HepG2 (cell line): ENCODE measurements around the gene DRC7. TPM values are rescaled to one million over a fixed set of nuclear protein-coding genes. Genes with fewer than 3 reads are reported as not detected.

Experiments used
- ADNP ChIP-seq: sonication (generic); formaldehyde crosslinking; IDR thresholded peaks from 2 replicates; pipeline ENCODE4 v1.4.0; 2020; ENCODE audit warnings: missing genetic modification reagents
- ARID3A ChIP-seq: IDR thresholded peaks from 2 replicates; pipeline ENCODE4 v1.6.1; 2012; ENCODE audit warnings: low read depth, low read length, improper control_type of control experiment
- ERF ChIP-seq: IDR thresholded peaks from 2 replicates; pipeline ENCODE4 v1.6.1; 2018; ENCODE audit warnings: missing biosample characterization, missing genetic modification reagents
- FOXC1 ChIP-seq: sonication (generic); formaldehyde crosslinking; IDR thresholded peaks from 2 replicates; pipeline ENCODE4 v1.8.0; 2022; ENCODE audit warnings: mild to moderate bottlenecking, missing genetic modification reagents, borderline replicate concordance
- GLI4 ChIP-seq: sonication (generic); formaldehyde crosslinking; IDR thresholded peaks from 2 replicates; pipeline ENCODE4 v1.5.1; 2020; ENCODE audit warnings: missing genetic modification reagents, mild to moderate bottlenecking, moderate library complexity, borderline replicate concordance
- HMG20B ChIP-seq: conservative IDR thresholded peaks from 2 replicates; pipeline ENCODE4 v1.6.1; 2016; ENCODE audit warnings: missing genetic modification reagents, missing compliant biosample characterization
- JDP2 ChIP-seq: sonication (generic); formaldehyde crosslinking; IDR thresholded peaks from 2 replicates; pipeline ENCODE4 v1.8.1; 2022; ENCODE audit warnings: missing genetic modification reagents, borderline replicate concordance
- MIER3 ChIP-seq: IDR thresholded peaks from 2 replicates; pipeline ENCODE4 v1.6.1; 2016; ENCODE audit warnings: missing compliant biosample characterization, borderline replicate concordance
- MLX ChIP-seq: IDR thresholded peaks from 2 replicates; pipeline ENCODE4 v1.6.1; 2016
- PPARG ChIP-seq: conservative IDR thresholded peaks from 2 replicates; pipeline ENCODE4 v1.6.1; 2016; ENCODE audit warnings: missing biosample characterization, missing genetic modification reagents
- RAD21 ChIP-seq: fragments of 450-650 bp; formaldehyde crosslinking; IDR thresholded peaks from 2 replicates; pipeline ENCODE4 v1.5.0; 2020; ENCODE audit warnings: mild to moderate bottlenecking
- RERE ChIP-seq: IDR thresholded peaks from 2 replicates; pipeline ENCODE4 v1.6.1; 2016; ENCODE audit warnings: low read depth, missing genetic modification reagents, missing compliant biosample characterization
- RFX1 ChIP-seq: fragments of 450-650 bp; IDR thresholded peaks from 2 replicates; pipeline ENCODE4 v1.6.1; 2017
- SPEN ChIP-seq: sonication (generic); formaldehyde crosslinking; IDR thresholded peaks from 2 replicates; pipeline ENCODE4 v1.5.1; 2020; ENCODE audit warnings: low read depth, mild to moderate bottlenecking, missing genetic modification reagents
- SUZ12 ChIP-seq: fragments of 150-350 bp; IDR thresholded peaks from 2 replicates; pipeline ENCODE4 v1.6.1; 2014; ENCODE audit warnings: low read depth, low read length
- WIZ ChIP-seq: sonication (generic); formaldehyde crosslinking; IDR thresholded peaks from 2 replicates; pipeline ENCODE4 v1.5.1; 2020; ENCODE audit warnings: mild to moderate bottlenecking, missing genetic modification reagents
- ZFP90 ChIP-seq: sonication (generic); formaldehyde crosslinking; IDR thresholded peaks from 2 replicates; pipeline ENCODE4 v1.8.0; 2022; ENCODE audit warnings: missing genetic modification reagents, mild to moderate bottlenecking, inconsistent platforms, borderline replicate concordance
- ZMAT3 ChIP-seq: sonication (generic); formaldehyde crosslinking; conservative IDR thresholded peaks from 2 replicates; pipeline ENCODE4 v1.7.0; 2021; ENCODE audit warnings: missing genetic modification reagents
- ZNF101 ChIP-seq: sonication (generic); formaldehyde crosslinking; IDR thresholded peaks from 2 replicates; pipeline ENCODE4 v1.4.0; 2020; ENCODE audit warnings: mild to moderate bottlenecking, low read depth, missing genetic modification reagents, borderline replicate concordance
- ZNF331 ChIP-seq: sonication (generic); formaldehyde crosslinking; IDR thresholded peaks from 2 replicates; pipeline ENCODE4 v1.4.0; 2020; ENCODE audit warnings: missing genetic modification reagents
- ZNF335 ChIP-seq: sonication (generic); formaldehyde crosslinking; IDR thresholded peaks from 2 replicates; pipeline ENCODE4 v1.4.0; 2020; ENCODE audit warnings: missing genetic modification reagents
- ZNF468 ChIP-seq: sonication (generic); formaldehyde crosslinking; IDR thresholded peaks from 2 replicates; pipeline ENCODE4 v1.8.0; 2022; ENCODE audit warnings: mild to moderate bottlenecking, moderate library complexity, missing genetic modification reagents
- ZNF816 ChIP-seq: sonication (generic); formaldehyde crosslinking; IDR thresholded peaks from 2 replicates; pipeline ENCODE4 v1.8.0; 2022; ENCODE audit warnings: missing genetic modification reagents, mild to moderate bottlenecking, borderline replicate concordance
- polyA plus RNA-seq, 8 experiments: library from polyadenylated mRNA; depleted of rRNA in 3 of 8; stranded (reverse) in 7 of 8; unstranded in 1 of 8; fragments of >200 nt; fragmentation: Illumina TruSeq in 4 of 8; extraction: Trizol in 4 of 8; gene quantifications; 2 replicates each; pipeline versions ENCODE4 v1.2.1 to v1.2.3, GENCODE V29; 2011 to 2016; ENCODE audit warnings: low read depth in 4 of 8, missing spikeins in 1 of 8, mixed read lengths in 1 of 8; ENCODE audit not compliant: insufficient read depth in 1 of 8
- total RNA-seq, 5 experiments: library from RNA; depleted of rRNA; stranded (reverse); fragments of >200 nt; fragmentation: Illumina TruSeq; extraction: Trizol; gene quantifications; 2 replicates each; pipeline ENCODE4 v1.2.3, GENCODE V29; 2016; ENCODE audit warnings: low read depth in 1 of 5

DRC7 gene
- total and polyA plus RNA-seq, 2 of the 13 experiments (the other 11 are each of a cell fraction or from before 2014, with no cell fraction given): 2.7 to 3.4 TPM

GRCh38 chr16:57694725-57695679, at the start of gene DRC7 (continued):
- TF ChIP-seq ZFP90 (CRISPR knock-in tag) (peak; percentile 54; the same call in 1 of the 2 replicates), HMG20B (CRISPR knock-in tag) (no peak), FOXC1 (CRISPR knock-in tag) (no peak), RAD21 (CRISPR knock-in tag) (peak; percentile 20; the same call in 1 of the 2 replicates), ERF (CRISPR knock-in tag) (peak; percentile 54; the same call in 1 of the 2 replicates), ADNP (CRISPR knock-in tag) (peak; percentile 44; the same call in 1 of the 2 replicates), RFX1 (peak; percentile 80), JDP2 (CRISPR knock-in tag) (no peak), MIER3 (peak; percentile 30; the same call in 1 of the 2 replicates), ZNF101 (CRISPR knock-in tag) (no peak), PPARG (no peak), WIZ (no peak), ZMAT3 (no peak), ZNF335 (CRISPR knock-in tag) (peak; percentile 94), MLX (CRISPR knock-in tag) (no peak), SPEN (no peak), RERE (no peak), SUZ12 (peak; percentile 76), ZNF816 (CRISPR knock-in tag) (no peak), GLI4 (CRISPR knock-in tag) (no peak), ARID3A (no peak), ZNF468 (CRISPR knock-in tag) (no peak), ZNF331 (CRISPR knock-in tag) (peak; percentile 13; the same call in 1 of the 2 replicates)
